SKM-1 (cell line): ENCODE data around the gene SAP30.

Source experiments
- DNase-seq: peaks from one replicate; lab custom pipeline; 2025; ENCODE audit not compliant: unreplicated experiment; lab: John Stamatoyannopoulos, UW

The SAP30 gene

DNA sequence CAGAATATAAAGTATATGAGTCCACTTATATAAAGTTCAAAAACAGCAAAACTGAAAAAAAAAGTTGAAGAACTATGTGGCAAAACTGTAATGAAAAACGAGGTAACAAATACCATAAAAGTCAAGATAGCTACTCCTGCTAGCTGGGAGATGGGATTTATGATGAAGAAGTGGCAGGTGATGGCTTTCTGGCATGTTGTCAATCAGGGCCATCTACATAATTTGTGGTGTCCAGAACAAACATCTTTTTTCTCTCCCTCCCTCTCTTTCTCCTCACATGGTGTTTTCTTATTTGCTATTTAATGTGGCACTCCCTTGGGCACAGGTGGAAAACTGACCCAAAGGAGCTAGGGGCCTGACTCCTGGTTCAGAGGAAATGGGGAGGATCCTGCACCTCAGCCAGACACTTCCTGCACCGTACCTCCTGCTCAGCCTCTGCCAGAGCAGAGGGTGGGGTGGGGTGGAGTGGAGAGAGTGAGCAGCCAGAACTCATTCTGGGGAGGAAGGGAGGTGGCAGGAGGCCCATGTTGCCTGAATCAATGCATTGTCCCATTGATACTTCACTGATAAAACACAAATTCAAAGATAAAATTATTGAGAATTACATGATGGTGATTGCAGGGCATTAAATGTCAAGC is 5.3 kb upstream of the SAP30 start:
- DNase-seq, result no peak

DNA sequence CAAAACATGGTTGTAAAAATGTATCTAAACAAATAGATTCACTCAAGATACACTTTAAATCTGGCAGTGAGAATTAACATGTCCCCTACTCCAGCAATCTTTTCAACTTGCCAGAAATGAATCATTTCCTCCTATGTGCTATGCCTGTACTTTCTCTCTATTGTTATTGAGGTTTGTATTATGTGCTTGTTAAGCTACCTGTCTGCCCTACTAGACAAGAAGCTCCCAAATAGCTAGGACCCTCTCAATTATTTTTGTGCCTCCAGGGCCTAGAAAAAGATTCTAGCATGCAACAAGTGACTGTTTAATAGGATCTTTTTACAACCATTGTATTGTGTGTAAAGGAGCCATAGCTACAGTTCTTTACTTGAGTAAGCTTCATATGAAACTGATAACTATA is 3.5 kb upstream of the SAP30 start:
- no peak for DNase-seq

DNA sequence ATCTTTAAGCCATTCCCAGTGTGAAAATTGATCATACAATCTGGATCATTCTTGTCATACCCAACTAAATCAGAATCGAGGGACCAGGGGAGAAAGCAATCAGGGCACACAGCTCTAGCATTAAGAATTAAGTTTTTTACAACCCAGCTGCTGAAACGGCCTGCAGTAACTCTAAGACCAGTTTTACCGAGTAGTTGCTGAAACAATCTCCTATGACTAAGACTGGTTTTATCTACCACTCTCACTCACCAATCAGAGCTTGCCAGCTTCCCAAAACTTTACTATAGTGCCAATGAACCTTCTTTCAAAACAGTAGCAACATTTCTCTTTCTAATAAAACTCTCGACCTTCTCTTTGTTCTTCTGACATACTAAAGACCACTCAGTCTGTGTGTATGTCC is 2.8 kb upstream of the SAP30 start:
- DNase-seq, result no peak

GRCh38 chr4:173370130-173370476 is 651 bp upstream of the SAP30 start:
- DNase-seq, result no peak

DNA sequence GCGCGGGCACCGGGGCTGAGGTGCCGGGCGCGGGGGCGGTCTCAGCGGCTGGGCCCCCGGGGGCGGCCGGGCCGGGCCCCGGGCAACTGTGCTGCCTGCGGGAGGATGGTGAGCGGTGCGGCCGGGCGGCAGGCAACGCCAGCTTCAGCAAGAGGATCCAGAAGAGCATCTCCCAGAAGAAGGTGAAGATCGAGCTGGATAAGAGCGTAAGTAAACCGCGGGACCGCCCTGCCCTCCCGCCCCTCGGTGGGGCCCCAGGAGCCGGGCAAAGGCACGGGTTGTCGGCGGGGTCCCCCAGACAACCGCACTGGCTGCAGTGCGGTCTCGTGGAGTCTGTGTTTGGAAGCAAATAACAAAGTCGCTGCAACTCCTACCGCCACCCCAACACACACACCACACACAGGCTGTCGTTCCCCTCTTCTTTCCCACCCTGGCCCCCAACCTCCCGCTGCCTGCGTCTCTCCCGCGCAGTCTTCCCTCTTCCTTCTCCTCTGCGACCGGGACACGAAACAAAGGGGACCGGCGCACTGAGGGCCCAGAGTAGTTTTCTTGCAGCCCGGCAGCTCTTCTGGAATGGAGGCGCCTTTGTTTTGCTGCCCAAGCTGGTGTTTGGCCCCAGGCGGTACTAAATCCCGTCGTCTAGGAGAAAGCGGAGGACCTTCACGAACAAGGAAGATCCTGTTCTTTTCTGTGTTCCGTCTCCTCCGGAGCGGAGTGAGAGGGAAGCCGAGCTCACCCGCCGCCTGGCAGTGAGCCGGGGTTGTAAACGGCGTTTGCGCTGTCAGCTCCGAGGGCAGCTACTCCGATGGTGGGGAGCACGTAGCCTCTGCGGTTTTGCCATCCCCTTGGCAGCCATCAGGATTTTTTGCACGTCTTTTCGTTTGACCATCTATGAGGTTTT is 788 bp downstream of the SAP30 start:
- peak; percentile 21 for DNase-seq

- no peak for DNase-seq
These were observed 3.8 kb downstream of the SAP30 start for GRCh38 chr4:173374588-173374987.

DNA sequence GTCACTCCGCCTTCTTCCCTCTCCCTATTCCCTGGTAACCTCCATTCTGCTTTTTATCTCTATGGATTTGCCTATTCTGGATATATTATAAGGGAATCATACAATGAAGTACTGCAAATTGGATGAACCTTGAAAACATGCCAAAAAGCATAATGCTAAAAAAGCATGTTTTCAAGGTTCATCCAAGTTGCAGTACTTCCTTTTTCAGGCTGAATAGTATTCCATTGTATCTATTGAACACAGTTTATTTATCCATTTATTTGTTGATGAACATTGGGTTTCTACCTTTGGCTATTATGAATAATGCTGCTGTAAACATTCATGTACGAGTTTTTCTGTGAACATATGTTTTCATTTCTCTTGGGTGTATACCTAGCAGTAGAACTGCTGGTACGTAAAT is 9.2 kb downstream of the SAP30 start:
- no peak for DNase-seq

DNA sequence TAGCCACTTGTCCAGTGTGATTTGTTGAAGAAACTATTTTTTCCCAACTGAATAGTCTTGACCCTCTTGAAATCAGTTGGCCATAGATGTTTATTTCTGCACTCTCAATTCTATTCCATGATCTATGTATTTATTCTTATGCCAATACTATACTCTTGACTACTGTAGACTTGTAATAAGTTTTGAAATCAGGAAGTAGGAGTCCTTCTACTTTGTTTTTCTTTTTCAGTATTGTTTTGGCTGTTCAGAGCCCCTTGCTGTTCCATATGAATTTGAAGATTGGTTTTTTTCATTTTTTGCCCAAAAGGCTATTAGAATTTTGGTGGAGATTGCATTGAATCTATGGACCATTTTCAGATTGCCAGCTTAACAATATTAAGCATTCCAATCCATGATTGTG is 10.2 kb downstream of the SAP30 start:
- no peak for DNase-seq

- no peak for DNase-seq
These were observed 10.9 kb downstream of the SAP30 start for GRCh38 chr4:173381610-173382009.

DNA sequence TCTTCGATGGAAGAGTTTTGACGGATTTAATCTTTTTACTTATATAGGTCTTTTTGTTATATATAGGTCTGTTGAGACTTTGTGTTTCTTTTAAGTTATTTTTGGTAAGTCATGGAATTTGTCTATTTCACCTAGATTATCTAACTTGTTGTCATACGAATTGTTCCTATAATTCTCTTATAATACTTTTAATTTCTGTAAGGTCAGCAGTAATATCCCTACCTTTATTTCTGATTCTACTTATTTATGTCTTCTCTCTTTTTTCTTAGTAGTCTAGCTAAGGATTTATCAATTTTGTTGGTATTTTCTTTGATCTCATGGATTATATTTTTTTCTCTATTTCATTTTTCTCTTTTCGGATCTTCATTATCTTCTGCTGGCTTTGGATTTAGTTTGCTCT is 11.6 kb downstream of the SAP30 start:
- no peak for DNase-seq

GRCh38 chr4:173386751-173387150 is 16.0 kb downstream of the SAP30 start:
- no peak for DNase-seq

DNA sequence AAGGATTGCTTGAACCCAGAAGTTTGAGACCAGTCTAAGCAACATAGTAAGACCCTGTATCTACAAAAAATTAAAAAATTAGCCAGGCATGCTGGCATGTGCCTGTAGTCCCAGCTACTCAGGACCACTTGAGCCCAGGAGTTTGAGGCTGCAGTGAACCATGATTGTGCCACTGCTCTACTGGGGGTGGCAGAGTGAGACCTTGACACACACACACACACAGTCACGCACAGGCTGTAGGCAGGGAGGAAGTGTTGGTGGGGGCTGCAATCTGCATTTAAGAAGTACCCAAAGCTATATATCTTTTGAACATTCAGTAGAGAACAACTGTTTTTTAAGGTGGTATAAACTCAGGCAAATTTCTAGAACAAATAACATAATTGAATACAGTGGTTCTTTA is 20.9 kb downstream of the SAP30 start:
- DNase-seq, result no peak

- no peak for DNase-seq
These were observed 26.9 kb downstream of the SAP30 start for GRCh38 chr4:173397604-173398003.

GRCh38 chr4:173398220-173398619 is 27.5 kb downstream of the SAP30 start:
- no peak for DNase-seq

GRCh38 chr4:173398779-173399415 is 28.1 kb downstream of the SAP30 start, which contains the start of gene SCRG1:
Gene SCRG1 (minus strand): TSS chr4:173399116. CDS start chr4:173391414, 7,702 bp downstream.
- no peak for DNase-seq

- DNase-seq, result no peak
These were observed 30.3 kb downstream of the SAP30 start for GRCh38 chr4:173401063-173401462.

GRCh38 chr4:173403051-173403450 is 32.3 kb downstream of the SAP30 start:
- no peak for DNase-seq

GRCh38 chr4:173404296-173404865 is 33.6 kb downstream of the SAP30 start:
- no peak for DNase-seq

- no peak for DNase-seq
These were observed 35.3 kb downstream of the SAP30 start for GRCh38 chr4:173405840-173406606.

DNA sequence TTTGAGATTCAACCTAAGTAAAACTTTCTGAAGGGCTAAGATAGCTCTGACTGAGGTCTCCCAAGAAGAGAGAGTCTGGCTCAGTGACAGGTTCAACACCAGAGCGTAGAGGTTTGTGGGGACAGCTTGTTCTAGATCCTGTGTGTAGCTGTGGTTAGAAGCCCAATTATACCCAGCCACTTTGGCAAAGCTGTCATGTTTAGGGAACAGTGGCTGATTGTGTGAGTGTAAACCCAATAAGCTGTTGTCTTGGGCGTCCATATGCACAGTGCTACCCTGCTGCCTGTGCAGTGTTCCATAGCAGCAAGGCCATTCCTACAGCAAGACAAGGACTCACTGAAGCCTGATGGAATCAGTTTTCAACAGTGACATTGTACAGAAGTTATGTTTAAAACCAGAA is 39.3 kb downstream of the SAP30 start:
- no peak for DNase-seq

GRCh38 chr4:173411106-173411693 is 40.4 kb downstream of the SAP30 start:
- DNase-seq, result no peak
